ENCODE measurements around the gene NUDT13.

NUDT13 gene

DNA sequence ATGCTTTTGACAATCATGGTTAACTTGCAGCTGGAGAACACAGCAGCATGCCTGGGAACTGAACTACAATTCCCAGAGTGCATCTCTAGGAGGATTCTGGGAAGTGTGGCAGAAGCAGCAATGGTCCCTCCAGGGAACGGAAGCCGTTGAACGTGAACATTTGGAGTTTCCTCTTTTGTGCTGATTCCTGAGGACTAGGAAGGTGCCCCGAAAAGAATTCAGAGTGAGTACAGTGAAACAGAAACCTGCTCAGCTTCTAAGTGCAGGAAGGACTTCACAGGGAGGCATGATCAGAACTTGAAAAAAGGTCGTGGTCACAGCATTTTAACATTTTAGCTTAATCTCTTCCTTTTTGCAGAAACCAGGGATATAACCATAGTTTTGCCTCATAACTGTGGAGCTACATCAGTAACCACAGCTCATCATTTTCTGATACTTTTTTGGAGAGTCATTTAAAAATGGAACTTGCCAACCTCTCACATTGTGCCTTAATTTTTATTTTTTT lies at the start of gene NUDT13:
Gene NUDT13, plus strand, starts transcription at position 111 of the 505 bp plus-strand sequence. CDS start 3,911 bp downstream, outside the sequence.
- DNase-seq: peak; percentile 89

- peak; percentile 18 for DNase-seq
Measured at GRCh38 chr10:73060738-73061635, 49.3 kb upstream of the NUDT13 start.

DNA sequence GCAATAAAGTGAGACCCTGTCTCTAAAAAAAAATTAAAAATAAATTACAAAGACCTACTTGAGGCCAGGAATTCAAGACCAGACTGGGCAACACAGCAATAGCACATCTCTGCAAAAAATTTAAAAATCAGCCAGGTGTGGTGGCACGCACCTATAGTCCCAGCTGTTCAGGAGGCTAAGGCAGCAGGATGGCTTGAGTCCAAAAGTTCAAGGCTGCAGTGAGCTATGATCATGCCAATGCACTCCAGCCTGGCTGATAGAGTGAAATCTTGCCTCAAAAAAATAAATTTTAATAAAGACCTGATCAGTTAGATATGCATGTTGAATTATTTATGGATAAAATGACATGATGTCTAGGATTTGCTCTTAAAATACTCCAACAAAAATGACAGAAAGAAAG lies 48.5 kb upstream of the NUDT13 start:
- DNase-seq: no peak

- no peak for DNase-seq
Measured at GRCh38 chr10:73065441-73065840, 44.8 kb upstream of the NUDT13 start.

- no peak for DNase-seq
Measured at GRCh38 chr10:73073627-73074026, 36.6 kb upstream of the NUDT13 start.

DNA sequence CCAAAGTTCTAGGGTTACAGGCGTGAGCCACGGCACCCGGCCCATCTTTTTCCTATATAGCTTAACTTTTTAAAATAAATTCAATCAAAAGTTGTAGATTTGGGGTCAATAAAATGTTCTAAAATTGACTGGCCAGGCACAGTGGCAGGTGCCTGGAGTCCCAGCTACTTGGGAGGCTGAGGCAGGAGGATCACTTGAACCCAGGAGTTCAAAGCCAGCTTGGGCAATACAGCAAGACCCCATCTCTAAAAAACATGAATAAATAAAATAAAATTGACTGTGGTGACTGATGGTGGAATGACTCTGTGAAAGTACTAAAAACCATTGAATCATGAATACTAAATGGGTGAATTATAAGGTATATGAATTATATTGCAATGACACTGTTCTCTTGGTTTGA lies 34.4 kb upstream of the NUDT13 start:
- no peak for DNase-seq

GRCh38 chr10:73076360-73077183 lies 33.7 kb upstream of the NUDT13 start:
- peak; percentile 73 for DNase-seq

GRCh38 chr10:73079779-73080541 lies 30.3 kb upstream of the NUDT13 start:
- no peak for DNase-seq

GRCh38 chr10:73083221-73083620 lies 27.0 kb upstream of the NUDT13 start:
- DNase-seq: no peak

DNA sequence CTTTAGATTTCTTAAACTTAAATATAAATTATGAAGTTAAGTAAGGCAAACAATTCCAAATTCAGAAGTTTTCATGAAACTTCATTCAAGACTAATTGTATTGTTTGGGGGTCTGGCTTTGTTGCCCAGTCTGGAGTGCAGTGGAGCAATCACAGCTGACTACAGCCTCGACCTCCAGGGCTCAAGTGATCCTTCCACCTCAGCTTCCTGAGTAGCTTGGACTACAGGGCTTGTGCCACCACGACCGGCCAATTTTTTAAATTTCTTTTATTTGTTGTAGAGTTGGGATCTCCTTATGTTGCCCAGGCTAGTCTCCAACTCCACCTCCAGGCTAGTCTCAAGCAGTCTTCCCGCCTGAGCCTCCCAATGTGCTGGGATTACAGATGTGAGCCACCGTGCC lies 26.0 kb upstream of the NUDT13 start:
- no peak for DNase-seq

GRCh38 chr10:73086816-73087215 lies 23.4 kb upstream of the NUDT13 start:
- DNase-seq: no peak

DNA sequence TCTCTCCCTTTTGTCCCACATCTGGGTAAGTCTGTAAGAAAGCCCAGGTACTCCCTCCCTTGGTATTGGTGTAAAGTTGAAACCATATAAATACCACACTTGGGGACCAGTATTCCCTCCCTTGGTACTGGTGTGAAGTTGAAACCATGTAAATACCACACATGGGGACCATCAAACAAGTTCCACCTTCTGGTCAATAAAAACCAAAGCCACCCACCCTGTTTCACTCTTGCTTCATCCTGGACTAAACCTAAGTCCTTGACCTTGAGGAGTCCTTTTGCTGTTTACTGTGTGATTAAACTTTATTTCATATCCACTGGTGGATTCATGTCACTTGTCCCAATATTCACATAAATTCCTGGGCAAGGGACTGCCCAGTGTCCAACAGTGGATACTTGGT lies 22.0 kb upstream of the NUDT13 start:
- DNase-seq: no peak

GRCh38 chr10:73092830-73093229 lies 17.4 kb upstream of the NUDT13 start:
- no peak for DNase-seq

DNA sequence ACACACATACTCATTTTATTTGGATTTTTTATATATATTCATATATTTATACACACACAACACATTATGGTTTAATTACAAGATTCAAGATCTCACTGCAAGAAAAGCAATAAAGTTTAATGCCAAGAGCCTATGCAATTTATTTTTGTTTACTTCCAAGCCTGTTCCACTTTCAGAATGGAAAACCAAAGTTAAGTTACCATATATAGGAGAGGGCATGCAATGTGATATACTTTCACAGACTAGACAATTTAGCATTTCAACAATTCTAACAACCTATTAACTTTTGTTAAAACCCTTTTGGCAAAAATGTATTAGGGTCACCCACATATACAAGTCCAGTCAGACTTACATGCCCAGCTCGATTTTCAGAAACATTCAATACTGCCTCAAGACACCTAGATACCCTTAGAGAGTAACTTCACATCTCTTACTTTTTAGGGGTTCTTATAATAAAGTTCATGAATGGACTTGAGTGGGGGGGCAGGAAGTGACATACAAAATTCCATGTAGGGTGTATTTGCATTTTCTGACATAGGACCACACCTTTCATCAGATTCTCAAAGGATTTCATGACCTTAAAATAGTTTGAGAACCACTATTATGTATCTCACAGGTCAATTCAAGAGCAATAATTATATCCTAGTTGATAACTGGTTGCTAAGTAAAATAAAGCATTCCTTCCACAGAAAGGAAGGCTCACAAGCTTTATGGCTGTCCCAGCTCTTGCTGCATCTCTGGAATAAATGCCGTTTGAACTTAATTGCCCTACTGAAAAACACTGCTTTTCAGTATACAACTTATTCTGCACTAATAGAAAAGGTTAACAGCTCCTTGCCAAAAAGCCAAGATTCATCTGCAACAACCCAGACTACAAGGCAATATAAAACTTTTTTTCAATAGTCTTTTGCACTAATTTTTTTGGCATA lies 16.1 kb upstream of the NUDT13 start:
- DNase-seq: no peak

- DNase-seq: no peak
Measured at GRCh38 chr10:73094986-73095480, 15.2 kb upstream of the NUDT13 start.

DNA sequence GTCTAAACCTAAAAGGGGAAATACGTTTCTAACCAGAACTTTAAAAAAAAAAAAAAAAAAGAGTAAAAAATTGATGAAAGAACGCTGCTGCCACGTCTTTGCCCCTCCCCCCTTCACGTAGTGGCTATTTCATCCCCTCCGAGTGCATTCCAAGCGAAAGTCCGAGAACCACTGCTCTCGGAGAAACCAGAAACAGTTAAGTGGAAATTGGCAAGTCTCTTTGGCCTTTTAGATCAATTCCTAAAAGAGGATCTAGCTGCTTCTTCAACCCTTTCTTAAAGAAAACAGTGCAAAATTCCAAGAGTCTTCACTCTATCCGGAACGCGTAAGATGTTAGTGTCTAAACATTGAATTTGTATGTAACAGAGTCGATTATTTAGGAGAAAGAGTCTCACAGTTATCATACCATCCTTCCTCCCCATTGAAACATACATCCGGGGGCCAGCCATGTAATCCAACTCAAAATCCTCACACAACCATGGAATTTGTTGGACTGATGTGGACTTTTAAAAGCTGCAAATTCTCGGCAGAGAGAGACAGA lies 14.7 kb upstream of the NUDT13 start:
- peak; percentile 64 for DNase-seq

DNA sequence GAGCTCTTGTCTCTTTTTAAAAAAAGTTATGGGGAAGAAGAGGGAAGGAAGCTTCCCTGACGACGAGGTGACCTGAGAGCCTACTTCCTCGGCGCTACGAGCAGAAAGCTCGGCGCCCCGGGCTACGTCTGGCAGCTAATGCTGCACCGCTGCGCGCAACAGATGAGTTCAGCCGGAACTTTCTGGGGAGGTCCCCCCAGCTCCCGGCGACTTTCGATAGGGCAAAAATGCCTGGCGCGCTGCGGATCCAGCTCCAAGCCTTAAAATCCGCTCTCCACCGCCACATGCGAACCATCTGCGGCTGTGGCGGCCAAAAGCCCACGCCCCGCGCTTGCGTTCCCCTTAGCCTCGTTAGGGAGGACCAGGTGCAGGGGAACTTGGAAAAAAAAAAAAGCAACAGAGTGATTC lies 14.2 kb upstream of the NUDT13 start:
- peak; percentile 64 for DNase-seq

DNA sequence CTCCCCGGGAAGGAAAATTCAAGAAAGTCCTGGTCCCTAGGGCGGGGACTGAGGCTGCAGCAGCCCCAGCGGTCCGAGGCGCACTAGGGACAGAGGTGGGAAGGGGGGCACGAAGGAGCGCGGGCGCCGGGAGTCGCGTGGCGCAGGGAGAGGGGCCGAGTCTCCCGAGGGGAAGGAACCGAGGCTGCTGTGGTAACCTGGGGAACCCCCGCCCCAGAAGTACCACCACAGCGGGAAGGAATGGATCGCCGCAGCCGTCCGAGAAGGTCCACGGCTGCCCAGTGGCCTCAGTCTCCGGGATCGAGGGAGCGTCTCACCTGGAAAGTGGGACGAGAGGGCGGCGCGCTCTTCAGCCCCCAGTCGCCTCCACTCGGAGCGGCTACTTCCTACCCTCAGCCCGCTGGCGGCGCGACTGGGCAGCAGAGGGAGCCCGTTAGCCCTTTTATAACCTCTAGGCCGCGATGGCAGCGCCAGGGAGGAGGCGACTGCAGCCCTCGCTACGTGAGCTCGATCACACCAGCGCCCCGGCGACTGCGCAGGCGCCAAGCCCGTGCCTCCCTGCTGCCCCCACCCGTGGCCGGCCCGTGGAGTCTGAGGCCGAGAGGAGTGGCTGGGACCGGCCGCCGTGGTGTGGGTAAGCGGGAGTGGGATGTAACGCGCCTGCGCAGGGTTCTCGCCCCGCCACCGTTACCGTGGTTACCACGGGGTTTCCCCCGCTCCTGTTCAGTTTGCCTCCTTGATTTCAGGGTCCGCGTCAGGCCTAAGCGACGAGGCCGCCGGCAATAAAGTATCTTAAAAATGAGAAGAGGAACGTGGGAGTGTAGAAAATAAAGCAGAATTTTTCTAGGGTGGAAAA lies 13.6 kb upstream of the NUDT13 start, which contains the start of gene P4HA1:
Gene P4HA1, minus strand, starts transcription at position 418 of the 856 bp plus-strand sequence. CDS start 21,983 bp downstream, outside the sequence.
- peak; percentile 99 for DNase-seq

DNA sequence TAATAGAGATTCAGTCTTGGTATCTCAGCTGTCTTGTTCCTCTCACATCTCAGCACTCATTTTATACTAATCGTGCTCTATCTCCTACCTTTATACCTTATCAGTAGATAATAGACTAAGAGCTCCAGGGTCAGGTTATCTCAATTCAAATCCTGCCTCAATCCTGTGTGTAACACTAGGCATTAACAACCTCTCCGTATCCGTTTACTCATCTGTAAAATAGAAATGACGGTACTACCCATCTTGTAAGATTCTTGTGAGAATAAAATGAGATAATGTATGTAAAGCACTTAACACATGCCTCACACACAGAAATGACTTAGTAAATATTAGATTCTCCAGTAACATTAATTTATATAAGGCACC lies 13.0 kb upstream of the NUDT13 start:
- no peak for DNase-seq

DNA sequence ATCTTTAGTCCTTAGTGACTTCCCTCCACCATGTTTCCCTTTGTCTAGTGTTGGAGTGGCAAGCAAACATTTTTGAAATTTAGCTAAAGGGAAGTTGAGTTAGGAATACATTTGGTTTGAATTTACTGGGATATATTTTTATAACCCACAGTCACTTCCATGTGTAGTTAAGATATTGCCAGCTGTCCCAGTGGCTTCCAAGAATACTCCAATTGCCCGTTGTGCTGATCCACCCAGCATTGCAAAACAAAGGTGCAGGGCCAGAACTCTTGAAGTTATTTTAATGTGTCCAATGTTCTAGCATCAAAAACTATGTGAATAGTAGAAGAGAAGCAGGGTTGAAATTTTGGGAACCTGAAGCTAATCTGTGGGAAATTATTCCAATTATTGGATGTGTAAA lies 11.1 kb upstream of the NUDT13 start:
- no peak for DNase-seq

Measured in midbrain (tissue), 1 donor.